NOMO-1 treated with DMSO at 0.1 percent for 48 hours (cell line): ENCODE results near the gene AGRN.
"Not testable (repeated sequence)": the region's sequence is repeated elsewhere in the genome, so short reads cannot be mapped to it uniquely, and the experiment has no call there.

Source experiments
- DNase-seq: peaks from one replicate; lab custom pipeline; 2025; ENCODE audit not compliant: unreplicated experiment; lab: John Stamatoyannopoulos, UW

AGRN gene

GRCh38 chr1:1089731-1090423, 70.0 kb downstream of the AGRN start:
- no peak for DNase-seq

- no peak for DNase-seq
These were observed 70.8 kb downstream of the AGRN start for GRCh38 chr1:1090424-1091343.

GRCh38 chr1:1091344-1092148, 71.6 kb downstream of the AGRN start:
- DNase-seq = no peak

- DNase-seq = no peak
These were observed 72.4 kb downstream of the AGRN start for GRCh38 chr1:1092149-1092855.

- no peak for DNase-seq
These were observed 73.1 kb downstream of the AGRN start for GRCh38 chr1:1092894-1093609.

GRCh38 chr1:1093610-1093943, 73.7 kb downstream of the AGRN start:
- DNase-seq = no peak

GRCh38 chr1:1094981-1095380, 75.1 kb downstream of the AGRN start:
- DNase-seq = no peak

- DNase-seq = not testable (repeated sequence)
These were observed 76.2 kb downstream of the AGRN start for GRCh38 chr1:1096136-1096535.

GRCh38 chr1:1098681-1099421, 78.9 kb downstream of the AGRN start:
- DNase-seq = no peak

- no peak for DNase-seq
These were observed 79.7 kb downstream of the AGRN start for GRCh38 chr1:1099506-1100183.

- DNase-seq = no peak
These were observed 80.4 kb downstream of the AGRN start for GRCh38 chr1:1100296-1100695.

- no peak for DNase-seq
These were observed 81.6 kb downstream of the AGRN start for GRCh38 chr1:1101503-1101902.

GRCh38 chr1:1104152-1104551, 84.2 kb downstream of the AGRN start:
- DNase-seq = not testable (repeated sequence)
